C4-2B (cell line): ENCODE results near the gene CEP170.

Experiments
- ZFX ChIP-seq: fragments of 450-650 bp; IDR thresholded peaks from 2 replicates; pipeline ENCODE4 v1.6.1; 2017
- TF ChIP-seq, protein P1 (sequence below): fragments of 450-650 bp; conservative IDR thresholded peaks from 2 replicates; pipeline ENCODE4 v1.5.1; 2017; ENCODE audit warnings: mild to moderate bottlenecking

DNA sequence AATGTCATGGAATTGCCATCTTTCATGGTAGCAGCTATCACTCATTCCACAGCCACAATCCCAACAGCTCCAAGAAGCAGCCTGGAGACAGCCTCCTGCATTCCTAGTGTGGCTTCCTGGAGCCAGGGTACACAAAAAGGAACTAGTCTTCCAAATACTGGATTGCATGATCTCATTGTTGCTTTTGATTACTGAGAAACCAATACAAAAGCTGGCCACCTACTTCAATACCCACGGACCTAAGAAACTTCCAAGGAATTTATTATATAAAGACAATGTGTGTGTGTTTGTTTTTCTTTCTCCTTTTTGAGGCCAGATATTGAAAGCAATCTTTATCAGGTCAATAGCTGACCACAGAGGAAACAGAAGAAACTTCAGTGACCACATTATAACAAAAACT lies 25.6 kb downstream of the CEP170 start:
- TF ChIP-seq, protein P1, sequence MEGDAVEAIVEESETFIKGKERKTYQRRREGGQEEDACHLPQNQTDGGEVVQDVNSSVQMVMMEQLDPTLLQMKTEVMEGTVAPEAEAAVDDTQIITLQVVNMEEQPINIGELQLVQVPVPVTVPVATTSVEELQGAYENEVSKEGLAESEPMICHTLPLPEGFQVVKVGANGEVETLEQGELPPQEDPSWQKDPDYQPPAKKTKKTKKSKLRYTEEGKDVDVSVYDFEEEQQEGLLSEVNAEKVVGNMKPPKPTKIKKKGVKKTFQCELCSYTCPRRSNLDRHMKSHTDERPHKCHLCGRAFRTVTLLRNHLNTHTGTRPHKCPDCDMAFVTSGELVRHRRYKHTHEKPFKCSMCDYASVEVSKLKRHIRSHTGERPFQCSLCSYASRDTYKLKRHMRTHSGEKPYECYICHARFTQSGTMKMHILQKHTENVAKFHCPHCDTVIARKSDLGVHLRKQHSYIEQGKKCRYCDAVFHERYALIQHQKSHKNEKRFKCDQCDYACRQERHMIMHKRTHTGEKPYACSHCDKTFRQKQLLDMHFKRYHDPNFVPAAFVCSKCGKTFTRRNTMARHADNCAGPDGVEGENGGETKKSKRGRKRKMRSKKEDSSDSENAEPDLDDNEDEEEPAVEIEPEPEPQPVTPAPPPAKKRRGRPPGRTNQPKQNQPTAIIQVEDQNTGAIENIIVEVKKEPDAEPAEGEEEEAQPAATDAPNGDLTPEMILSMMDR = no peak
- no peak for TF ChIP-seq ZFX
